OCI-LY3 (cell line): ENCODE data around the gene SNCB.

ENCODE experiments used
- EZH2phosphoT487 ChIP-seq: fragments of 200-600 bp; shearing (Covaris generic); IDR thresholded peaks from 2 replicates; pipeline ENCODE4 v1.6.1; 2018; ENCODE audit warnings: antibody characterized with exemption, mixed run types, low read depth
- TF ChIP-seq, protein P1 (sequence below): fragments of 200-600, 300-600 bp; sonication (generic); IDR thresholded peaks from 2 replicates; pipeline ENCODE4 v1.5.1; 2014; ENCODE audit warnings: antibody characterized with exemption, low read length, low read depth

DNA sequence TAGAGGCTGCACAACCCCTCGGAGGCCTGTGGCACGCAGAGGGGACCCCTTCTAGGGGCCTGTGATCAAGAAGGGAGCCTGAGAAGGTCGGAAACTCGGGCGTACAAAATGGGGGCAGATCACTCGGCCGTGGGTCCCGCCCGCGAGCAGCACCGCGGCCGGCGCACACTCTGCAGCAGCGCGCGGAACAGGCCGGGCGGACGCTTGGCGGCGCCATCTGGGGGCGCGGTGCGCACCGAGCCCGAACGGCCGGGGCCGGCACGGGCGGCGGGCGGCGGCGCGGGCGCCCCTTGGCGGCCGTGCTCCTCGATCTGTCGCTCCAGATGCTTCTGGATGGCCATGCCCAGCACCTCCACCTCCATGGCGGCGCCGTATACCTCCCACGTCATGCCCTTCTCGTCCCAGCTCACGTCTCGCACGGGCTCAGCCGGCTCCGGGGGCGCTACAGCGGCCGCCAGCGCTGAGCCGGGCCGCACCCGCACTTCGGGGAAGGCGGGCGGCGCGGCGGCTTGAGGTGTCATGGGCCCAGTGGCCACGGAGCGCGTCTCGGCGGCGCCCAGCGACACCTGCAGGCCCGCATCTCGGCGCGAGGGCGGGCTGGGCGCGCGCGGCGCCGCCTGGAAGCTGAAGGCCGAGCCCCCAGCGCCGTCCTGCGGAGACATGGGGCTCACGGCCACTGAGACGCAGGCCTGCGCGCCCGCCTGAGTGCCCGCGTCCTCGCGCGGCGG, 33.5 kb downstream of the SNCB start:
- TF ChIP-seq, protein P1, sequence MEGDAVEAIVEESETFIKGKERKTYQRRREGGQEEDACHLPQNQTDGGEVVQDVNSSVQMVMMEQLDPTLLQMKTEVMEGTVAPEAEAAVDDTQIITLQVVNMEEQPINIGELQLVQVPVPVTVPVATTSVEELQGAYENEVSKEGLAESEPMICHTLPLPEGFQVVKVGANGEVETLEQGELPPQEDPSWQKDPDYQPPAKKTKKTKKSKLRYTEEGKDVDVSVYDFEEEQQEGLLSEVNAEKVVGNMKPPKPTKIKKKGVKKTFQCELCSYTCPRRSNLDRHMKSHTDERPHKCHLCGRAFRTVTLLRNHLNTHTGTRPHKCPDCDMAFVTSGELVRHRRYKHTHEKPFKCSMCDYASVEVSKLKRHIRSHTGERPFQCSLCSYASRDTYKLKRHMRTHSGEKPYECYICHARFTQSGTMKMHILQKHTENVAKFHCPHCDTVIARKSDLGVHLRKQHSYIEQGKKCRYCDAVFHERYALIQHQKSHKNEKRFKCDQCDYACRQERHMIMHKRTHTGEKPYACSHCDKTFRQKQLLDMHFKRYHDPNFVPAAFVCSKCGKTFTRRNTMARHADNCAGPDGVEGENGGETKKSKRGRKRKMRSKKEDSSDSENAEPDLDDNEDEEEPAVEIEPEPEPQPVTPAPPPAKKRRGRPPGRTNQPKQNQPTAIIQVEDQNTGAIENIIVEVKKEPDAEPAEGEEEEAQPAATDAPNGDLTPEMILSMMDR: no peak
- no peak for TF ChIP-seq EZH2phosphoT487
